GM23248 (cell line): Measurements from ENCODE around the gene LGALS9C. TPM values are rescaled to one million over a fixed set of nuclear protein-coding genes. Genes with fewer than 3 reads are reported as not detected.
"Not testable (repeated sequence)": the region's sequence is repeated elsewhere in the genome, so short reads cannot be mapped to it uniquely, and the experiment has no call there.

Source experiments
- DNase-seq: peaks from one replicate; pipeline ENCODE4 v3.0.0-alpha.2; 2015
- H2AFZ ChIP-seq: fragments of 200-600 bp; sonication (generic); 2 replicates; pipeline ENCODE4 v1.6.1; 2016; ENCODE audit warnings: antibody characterized with exemption
- H3F3A ChIP-seq: fragments of 200-600 bp; sonication (generic); 2 replicates; pipeline ENCODE4 v1.6.1; 2016; ENCODE audit warnings: mild to moderate bottlenecking, antibody characterized with exemption, mixed run types; ENCODE audit not compliant: insufficient read depth
- H3K27ac ChIP-seq: fragments of 200-600 bp; sonication (generic); 2 replicates; pipeline ENCODE4 v1.5.1; 2016; ENCODE audit warnings: mild to moderate bottlenecking
- H3K27me3 ChIP-seq: fragments of 200-600 bp; sonication (generic); replicated peaks from 2 replicates; pipeline ENCODE4 v1.6.1; 2016; ENCODE audit warnings: mild to moderate bottlenecking; ENCODE audit not compliant: insufficient read depth
- H3K36me3 ChIP-seq: fragments of 200-600 bp; sonication (generic); 2 replicates; pipeline ENCODE4 v1.6.1; 2016; ENCODE audit warnings: low read depth, mild to moderate bottlenecking
- H3K4me1 ChIP-seq: fragments of 200-600 bp; sonication (generic); 2 replicates; pipeline ENCODE4 v1.6.1; 2016; ENCODE audit warnings: mild to moderate bottlenecking; ENCODE audit not compliant: insufficient read depth
- H3K4me2 ChIP-seq: fragments of 200-600 bp; sonication (generic); one replicate; pipeline ENCODE4 v1.6.1; 2016; ENCODE audit warnings: mild to moderate bottlenecking; ENCODE audit not compliant: unreplicated experiment
- H3K4me3 ChIP-seq: fragments of 200-600 bp; sonication (generic); 2 replicates; pipeline ENCODE4 v1.5.1; 2016; ENCODE audit warnings: mild to moderate bottlenecking
- H3K79me2 ChIP-seq: fragments of 200-600 bp; sonication (generic); 2 replicates; pipeline ENCODE4 v1.6.1; 2016; ENCODE audit warnings: mild to moderate bottlenecking; ENCODE audit not compliant: insufficient read depth
- H3K9ac ChIP-seq: fragments of 200-600 bp; sonication (generic); 2 replicates; pipeline ENCODE4 v1.6.1; 2016; ENCODE audit warnings: mild to moderate bottlenecking
- H3K9me2 ChIP-seq: fragments of 200-600 bp; sonication (generic); 2 replicates; pipeline ENCODE4 v1.6.1; 2016; ENCODE audit warnings: mixed run types, mild to moderate bottlenecking, moderate library complexity; ENCODE audit not compliant: insufficient read depth
- H3K9me3 ChIP-seq: fragments of 200-600 bp; sonication (generic); one replicate; pipeline ENCODE4 v1.6.1; 2017; ENCODE audit warnings: low read depth
- H4K20me1 ChIP-seq: fragments of 200-600 bp; sonication (generic); 2 replicates; pipeline ENCODE4 v1.6.0; 2016; ENCODE audit not compliant: insufficient read depth
- WGBS, 2 experiments: methylation state at CpG; one replicate each; pipeline ENCODE4 v1.1.6; 2015 to 2017; ENCODE audit warnings: low lambda C conversion rate in 2 of 2, low coverage in 1 of 2; ENCODE audit errors: missing lambda C conversion rate in 2 of 2; 5-methylcytosine and 5-hydroxymethylcytosine counted together
- in situ Hi-C: fragments of 300-500 bp; cut with MboI; formaldehyde crosslinking; loops from 2 replicates; pipeline ENCODE4 v1.15.0; 2020
- polyA plus RNA-seq: library from polyadenylated mRNA; unstranded; fragments of >200 nt; fragmentation: Nextera tagmentation; extraction: Ambion mirVana; gene quantifications from 2 replicates; pipeline ENCODE4 v1.2.1, GENCODE V29; 2016
- total RNA-seq: library from RNA; depleted of rRNA; stranded (reverse); fragments of >200 nt; shearing (Covaris generic); gene quantifications from 2 replicates; pipeline ENCODE4 v1.2.3, GENCODE V29; 2014

Gene LGALS9C
- total and polyA plus RNA-seq, 2 experiments from 2014 or later, result not detected

GRCh38 chr17:18508667-18509066 lies 32.1 kb downstream of the LGALS9C start:
- H4K20me1 ChIP-seq, H3K4me3 ChIP-seq, H3K9me2 ChIP-seq, DNase-seq, H3F3A ChIP-seq, H3K4me2 ChIP-seq, H3K27ac ChIP-seq, H3K4me1 ChIP-seq, H3K79me2 ChIP-seq, in situ Hi-C loops, H3K36me3 ChIP-seq, H3K9me3 ChIP-seq, H3K27me3 ChIP-seq, H3K9ac ChIP-seq, H2AFZ ChIP-seq: not testable (repeated sequence)
- 87 to 92% methylated on average over 3 of the region's 3 CpGs for WGBS, 2 experiments

GRCh38 chr17:18521100-18521499 lies 44.5 kb downstream of the LGALS9C start:
- H3K9me3 ChIP-seq, H2AFZ ChIP-seq, H3K79me2 ChIP-seq, H3K9ac ChIP-seq, H3K27me3 ChIP-seq, H3K9me2 ChIP-seq, H3K4me2 ChIP-seq, DNase-seq, H3K27ac ChIP-seq, H3F3A ChIP-seq, in situ Hi-C loops, H3K4me1 ChIP-seq, H3K36me3 ChIP-seq, H4K20me1 ChIP-seq, H3K4me3 ChIP-seq: not testable (repeated sequence)
- WGBS, 2 experiments, result 47 to 70% methylated on average over 3 to 4 of the region's 8 CpGs

- H4K20me1 ChIP-seq, H3K4me1 ChIP-seq, H3K27ac ChIP-seq, in situ Hi-C loops, H3K4me2 ChIP-seq, H3F3A ChIP-seq, H3K4me3 ChIP-seq, H3K9me2 ChIP-seq, DNase-seq, H3K9me3 ChIP-seq, H3K79me2 ChIP-seq, H2AFZ ChIP-seq, H3K9ac ChIP-seq, H3K27me3 ChIP-seq, H3K36me3 ChIP-seq: not testable (repeated sequence)
- WGBS, 2 experiments, result 65 to 76% methylated on average over 6 of the region's 9 CpGs
These were observed 48.4 kb downstream of the LGALS9C start for GRCh38 chr17:18525015-18525414.

- H2AFZ ChIP-seq, H3K9me2 ChIP-seq, H3K4me2 ChIP-seq, H3K4me3 ChIP-seq, H4K20me1 ChIP-seq, H3K27ac ChIP-seq, H3K36me3 ChIP-seq, H3K79me2 ChIP-seq, H3K9me3 ChIP-seq, in situ Hi-C loops, H3K27me3 ChIP-seq, H3F3A ChIP-seq, H3K9ac ChIP-seq, DNase-seq, H3K4me1 ChIP-seq: not testable (repeated sequence)
- 78 to 81% methylated on average over 10 of the region's 12 CpGs for WGBS, 2 experiments
These were observed 49.7 kb downstream of the LGALS9C start for GRCh38 chr17:18526168-18526800.

- H3K9me2 ChIP-seq, H3K4me3 ChIP-seq, H3K4me2 ChIP-seq, H3K79me2 ChIP-seq, DNase-seq, H2AFZ ChIP-seq, H3K27me3 ChIP-seq, H3K4me1 ChIP-seq, H3F3A ChIP-seq, in situ Hi-C loops, H4K20me1 ChIP-seq, H3K9ac ChIP-seq, H3K27ac ChIP-seq, H3K36me3 ChIP-seq, H3K9me3 ChIP-seq: not testable (repeated sequence)
- 51 to 64% methylated on average over 8 of the region's 8 CpGs for WGBS, 2 experiments
These were observed 50.8 kb downstream of the LGALS9C start for GRCh38 chr17:18527354-18527753.

GRCh38 chr17:18528435-18528834 lies 51.8 kb downstream of the LGALS9C start:
- in situ Hi-C loops, H3K4me1 ChIP-seq, H2AFZ ChIP-seq, H3K9ac ChIP-seq, H3K79me2 ChIP-seq, H4K20me1 ChIP-seq, DNase-seq, H3K9me3 ChIP-seq, H3F3A ChIP-seq, H3K27ac ChIP-seq, H3K27me3 ChIP-seq, H3K4me3 ChIP-seq, H3K36me3 ChIP-seq, H3K4me2 ChIP-seq, H3K9me2 ChIP-seq: not testable (repeated sequence)
- WGBS, 2 experiments, result 60% methylated on average over 1 of the region's 6 CpGs

GRCh38 chr17:18528899-18529500 lies 52.4 kb downstream of the LGALS9C start:
- H3K9me3 ChIP-seq, H3K4me1 ChIP-seq, H4K20me1 ChIP-seq, H3K27ac ChIP-seq, H3K9me2 ChIP-seq, H3K27me3 ChIP-seq, H3K4me2 ChIP-seq, DNase-seq, H3K36me3 ChIP-seq, H3K4me3 ChIP-seq, H3K79me2 ChIP-seq, H3F3A ChIP-seq, H3K9ac ChIP-seq, in situ Hi-C loops, H2AFZ ChIP-seq: not testable (repeated sequence)
- 82 to 84% methylated on average over 4 of the region's 4 CpGs for WGBS, 2 experiments

GRCh38 chr17:18530405-18530804 lies 53.8 kb downstream of the LGALS9C start:
- in situ Hi-C loops, H4K20me1 ChIP-seq: not testable (repeated sequence)

More at GRCh38 chr17:18530405-18530804, 53.8 kb downstream of the LGALS9C start:
- not testable (repeated sequence) for H3K36me3 ChIP-seq, H3K4me1 ChIP-seq, H3K79me2 ChIP-seq, H3K9ac ChIP-seq, H3K4me2 ChIP-seq, DNase-seq, H3F3A ChIP-seq, H3K9me3 ChIP-seq, H3K27me3 ChIP-seq, H3K27ac ChIP-seq, H2AFZ ChIP-seq, H3K9me2 ChIP-seq, H3K4me3 ChIP-seq
